ENCODE measurements around the gene SLC6A1.

GRCh38 chr3:11088831-11089230 is 96.3 kb downstream of the SLC6A1 start:
- TF ChIP-seq CTCF (conservative IDR thresholded peaks at IDR 0.05; ENCODE audit: low read length) = no peak
- TF ChIP-seq EZH2phosphoT487 (IDR thresholded peaks at IDR 0.05; ENCODE audit: borderline replicate concordance, low read depth, low read length) = no peak
